GM12878 (cell line): ENCODE measurements around the gene PTH2R.

Experiments used
- BMI1 ChIP-seq: fragments of 450-650 bp; IDR thresholded peaks from 2 replicates; pipeline ENCODE4 v1.6.1; 2016; ENCODE audit warnings: mild to moderate bottlenecking, moderate library complexity, borderline replicate concordance
- BRCA1 ChIP-seq: IDR thresholded peaks from 2 replicates; pipeline ENCODE4 v1.6.1; 2011; ENCODE audit warnings: low read depth, low read length, improper control_type of control experiment
- CTCF ChIP-seq, 3 experiments: IDR thresholded peaks in 2 of 3; conservative IDR thresholded peaks in 1 of 3; 2 replicates each; pipeline ENCODE4 v1.5.1; 2011; ENCODE audit warnings: low read depth in 3 of 3, low read length in 3 of 3, mild to moderate bottlenecking in 3 of 3, control low read depth in 2 of 3, moderate library complexity in 2 of 3, inconsistent platforms in 1 of 3, mixed read lengths in 1 of 3; ENCODE audit not compliant: control insufficient read depth in 2 of 3, insufficient read depth in 1 of 3; ENCODE audit errors: extremely low read depth in 1 of 3
- EP300 ChIP-seq, 2 experiments: fragments of 150-350 bp in 1 of 2; IDR thresholded peaks; 2 replicates each; pipeline ENCODE4 v1.6.1; 2011 to 2012; ENCODE audit warnings: low read depth in 2 of 2, low read length in 2 of 2, borderline replicate concordance in 1 of 2, improper control_type of control experiment in 1 of 2, inconsistent platforms in 1 of 2; ENCODE audit not compliant: control insufficient read depth in 1 of 2
- GABPA ChIP-seq: IDR thresholded peaks from 2 replicates; pipeline ENCODE4 v1.6.1; 2014; ENCODE audit warnings: antibody characterized with exemption, low read depth, mild to moderate bottlenecking, inconsistent platforms
- POLR2AphosphoS5 ChIP-seq: IDR thresholded peaks from 2 replicates; pipeline ENCODE4 v1.6.1; 2011; ENCODE audit warnings: mild to moderate bottlenecking, low read length, inconsistent platforms
- SIN3A ChIP-seq: IDR thresholded peaks from 2 replicates; pipeline ENCODE4 v1.6.1; 2012; ENCODE audit warnings: low read depth, low read length, improper control_type of control experiment
- SMC3 ChIP-seq: IDR thresholded peaks from 2 replicates; pipeline ENCODE4 v1.6.1; 2011; ENCODE audit warnings: low read length, improper control_type of control experiment, borderline replicate concordance
- SREBF2 ChIP-seq: IDR thresholded peaks from 2 replicates; pipeline ENCODE4 v1.6.1; 2012; ENCODE audit warnings: mild to moderate bottlenecking, low read length
- TARDBP ChIP-seq: IDR thresholded peaks from 2 replicates; pipeline ENCODE4 v1.6.1; 2016; ENCODE audit warnings: borderline replicate concordance
- ZSCAN29 ChIP-seq: fragments of 450-650 bp; IDR thresholded peaks from 2 replicates; pipeline ENCODE4 v1.6.1; 2017; ENCODE audit warnings: mild to moderate bottlenecking, moderate library complexity

GRCh38 chr2:208511573-208511972, 105.0 kb downstream of the PTH2R start:
- TF ChIP-seq EP300 (IDR thresholded peaks at IDR 0.05; ENCODE audit: borderline replicate concordance in 1 of 2, control insufficient read depth in 1 of 2, low read depth in 2 of 2, low read length in 2 of 2) = no peak
- TF ChIP-seq SIN3A = no peak
- no peak for TF ChIP-seq CTCF (IDR thresholded peaks at IDR 0.05 in 2 of 3, conservative IDR thresholded peaks at IDR 0.05 in 1 of 3; ENCODE audit: control insufficient read depth in 2 of 3, extremely low read depth in 1 of 3, insufficient read depth in 1 of 3, low read depth in 3 of 3, low read length in 3 of 3)
- no peak for TF ChIP-seq POLR2AphosphoS5
- no peak for TF ChIP-seq ZSCAN29
- TF ChIP-seq BRCA1 = no peak
- TF ChIP-seq SREBF2 = no peak
- no peak for TF ChIP-seq GABPA
- TF ChIP-seq BMI1 = no peak
- TF ChIP-seq TARDBP = no peak
- no peak for TF ChIP-seq SMC3
